Measurements from ENCODE around the gene GARIN5A. TPM values are rescaled to one million over a fixed set of nuclear protein-coding genes. Genes with fewer than 3 reads are reported as not detected.

Gene GARIN5A
- polyA plus RNA-seq, 3 donors, result 0.41 TPM; not detected in 2

DNA sequence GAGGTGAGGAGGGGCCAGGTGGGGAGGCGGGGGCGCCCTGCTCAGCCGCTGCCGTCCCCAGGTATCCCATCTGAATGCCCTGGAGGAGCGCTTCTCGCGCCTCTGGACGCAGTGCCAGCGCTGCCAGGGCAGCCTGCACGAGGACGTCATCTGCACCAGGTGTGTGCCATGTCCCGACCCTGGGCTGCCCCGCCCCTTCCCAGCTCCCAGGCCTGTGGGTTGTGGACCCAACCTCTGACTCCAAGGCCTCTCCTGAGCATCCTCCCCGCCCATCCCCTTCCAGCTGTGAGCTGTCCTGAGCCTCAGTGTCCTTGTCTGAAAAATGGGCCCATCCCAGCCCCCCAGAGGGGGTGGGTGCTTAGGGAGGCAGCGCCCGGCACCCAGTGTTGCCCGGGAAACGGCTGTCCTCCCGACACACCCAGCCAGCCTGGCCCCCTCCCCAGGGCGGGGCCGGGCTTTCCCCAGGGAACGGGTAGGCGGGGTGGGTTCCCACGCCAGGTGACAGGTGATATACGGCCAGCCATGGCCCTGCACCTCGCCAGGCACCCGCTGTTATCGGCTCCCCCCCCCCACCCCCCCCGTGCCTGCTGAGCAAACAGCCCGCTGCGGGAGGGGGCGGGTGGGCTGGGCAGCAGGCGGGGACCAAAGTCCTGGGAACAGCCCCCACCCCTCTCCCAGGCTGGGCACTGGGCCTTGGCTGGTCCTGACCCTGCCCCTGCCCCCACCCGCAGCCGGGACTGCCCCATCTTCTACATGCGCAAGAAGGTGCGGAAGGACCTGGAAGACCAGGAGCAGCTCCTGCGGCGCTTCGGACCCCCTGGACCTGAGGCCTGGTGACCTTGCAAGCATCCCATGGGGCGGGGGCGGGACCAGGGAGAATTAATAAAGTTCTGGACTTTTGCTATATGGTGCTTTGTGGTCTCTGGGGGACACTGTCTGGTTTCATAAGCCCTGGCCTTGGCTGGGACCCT, 59.3 kb downstream of the GARIN5A start:
- TF ChIP-seq CTCF (IDR thresholded peaks at IDR 0.05), result no peak
- peaks cover 0 to 4% of the 10 kb centered on the region in 2 donors for H3K9me3 ChIP-seq (replicated peaks in 1 of 2; ENCODE audit: control insufficient read depth in 1 of 2, insufficient read depth in 1 of 2, low read length in 2 of 2)
- H2AFZ ChIP-seq (ENCODE audit: insufficient read depth, low read depth, low read length, poor library complexity, severe bottlenecking), result no peak overlapping the region
- WGBS (ENCODE audit: insufficient coverage), result 93% methylated on average over 17 of the region's 42 CpGs
- H3K27ac Mint-ChIP-seq, result no peak overlapping the region
- no peak overlapping the region for H3K4me3 Mint-ChIP-seq
- peaks cover 7 to 14% of the 10 kb centered on the region in 2 donors for H3K36me3 Mint-ChIP-seq
- H3K4me1 Mint-ChIP-seq, result peaks cover 34% of the 10 kb centered on the region
- peaks cover 5 to 21% of the 10 kb centered on the region in 2 donors for H3K27me3 ChIP-seq (ENCODE audit: control insufficient read depth in 2 of 2, insufficient read depth in 2 of 2, low read length in 2 of 2)
- peaks cover 41 to 51% of the 10 kb centered on the region in 2 donors for H3K4me1 ChIP-seq (ENCODE audit: control insufficient read depth in 1 of 2, insufficient read depth in 2 of 2, low read length in 2 of 2)
- no peak overlapping the region for H3K4me3 ChIP-seq (replicated peaks in 1 of 3; ENCODE audit: low read depth in 2 of 3, low read length in 3 of 3)
- no peaks in the 10 kb centered on the region for H4K20me1 ChIP-seq (ENCODE audit: insufficient read depth, low read length)
- H3K4me2 ChIP-seq (replicated peaks; ENCODE audit: extremely low read depth, low read length, poor library complexity, severe bottlenecking), result no peak overlapping the region
- no peak overlapping the region for H3K27ac ChIP-seq (ENCODE audit: low read depth in 1 of 2, low read length in 2 of 2)
- H3K9me3 Mint-ChIP-seq, result peaks cover 0 to 5% (median 2%) of the 10 kb centered on the region in 7 donors
- DNase-seq, result no peak
- no peaks in the 10 kb centered on the region for H3K79me2 ChIP-seq (ENCODE audit: insufficient read depth, low read length)
- no peak overlapping the region for H3K9ac ChIP-seq (ENCODE audit: insufficient read depth, low read length, poor library complexity, severe bottlenecking)
- H3K27me3 Mint-ChIP-seq (ENCODE audit: low read depth in 3 of 3), result peaks cover 26 to 29% (median 27%) of the 10 kb centered on the region in 3 donors
- no peaks in the 10 kb centered on the region for H3K36me3 ChIP-seq (replicated peaks in 1 of 2; ENCODE audit: control insufficient read depth in 1 of 2, insufficient read depth in 2 of 2, low read length in 2 of 2)
- intact Hi-C loops (cut with micrococcal nuclease), result loop anchor here in 1 of 2 donors (5.0 kb wide), 1 partner anchor 40 kb away; the partner anchor contains the start of gene NR1H2

Other genes with a start within 250 kb of the GARIN5A start
- 10 to 100 TPM in 1 of 3 donors, under 1 TPM in 1, not detected in 1; 0.04 to 23.6 TPM for gene KCNC3, start 147.5 kb downstream of the GARIN5A start, polyA plus RNA-seq
- 1 to 10 TPM in 1 of 3 donors, under 1 TPM in 2; 0.27 to 1.3 (median 0.52) TPM for gene NAPSA, start 111.2 kb downstream of the GARIN5A start, polyA plus RNA-seq
- 100 to 1,000 TPM in 1 of 3 donors, 10 to 100 TPM in 2; 77.1 to 111 (median 78.9) TPM for gene NR1H2, start 100.4 kb downstream of the GARIN5A start, polyA plus RNA-seq
- gene POLD1, start 92.5 kb downstream of the GARIN5A start, polyA plus RNA-seq, result 10 to 100 TPM in 2 of 3 donors, 1 to 10 TPM in 1; 9.3 to 22.4 (median 15.6) TPM
- gene SPIB, start 57.9 kb downstream of the GARIN5A start, polyA plus RNA-seq, result 1 to 10 TPM in 1 of 3 donors, under 1 TPM in 2; 0.16 to 2.3 (median 0.34) TPM
- not detected for gene MYBPC2, start 44.0 kb downstream of the GARIN5A start, polyA plus RNA-seq
- 10 to 100 TPM in 1 of 3 donors, 1 to 10 TPM in 2; 8.5 to 50.4 (median 9.3) TPM for gene EMC10, start 341 bp downstream of the GARIN5A start, polyA plus RNA-seq
- gene JOSD2, start 34.3 kb upstream of the GARIN5A start, polyA plus RNA-seq, result 10 to 100 TPM; 33.0 to 43.0 (median 37.2) TPM
- gene ASPDH, start 37.1 kb upstream of the GARIN5A start, polyA plus RNA-seq, result not detected
- not detected for gene LRRC4B, start 91.6 kb upstream of the GARIN5A start, polyA plus RNA-seq
- gene SYT3, start 163.0 kb upstream of the GARIN5A start, polyA plus RNA-seq, result not detected
- gene C19orf81, start 172.6 kb upstream of the GARIN5A start, polyA plus RNA-seq, result not detected
- not detected for gene SHANK1, start 243.0 kb upstream of the GARIN5A start, polyA plus RNA-seq
- gene CLEC11A, start 246.5 kb upstream of the GARIN5A start, polyA plus RNA-seq, result 10 to 100 TPM in 2 of 3 donors, 1 to 10 TPM in 1; 8.2 to 49.1 (median 12.4) TPM

Measured in CD14-positive monocyte (primary cell).